Measurements from ENCODE around the gene MAPK8IP3. TPM values are rescaled to one million over a fixed set of nuclear protein-coding genes. Genes with fewer than 3 reads are reported as not detected.
A peak's percentile ranks its signal among the peaks of the same experiment; 100 is the strongest.
"Not testable (repeated sequence)": the region's sequence is repeated elsewhere in the genome, so short reads cannot be mapped to it uniquely, and the experiment has no call there.

The MAPK8IP3 gene
- total and polyA plus RNA-seq, 3 experiments from 2014 or later, result 2.3 to 63.2 (median 57.1) TPM

DNA sequence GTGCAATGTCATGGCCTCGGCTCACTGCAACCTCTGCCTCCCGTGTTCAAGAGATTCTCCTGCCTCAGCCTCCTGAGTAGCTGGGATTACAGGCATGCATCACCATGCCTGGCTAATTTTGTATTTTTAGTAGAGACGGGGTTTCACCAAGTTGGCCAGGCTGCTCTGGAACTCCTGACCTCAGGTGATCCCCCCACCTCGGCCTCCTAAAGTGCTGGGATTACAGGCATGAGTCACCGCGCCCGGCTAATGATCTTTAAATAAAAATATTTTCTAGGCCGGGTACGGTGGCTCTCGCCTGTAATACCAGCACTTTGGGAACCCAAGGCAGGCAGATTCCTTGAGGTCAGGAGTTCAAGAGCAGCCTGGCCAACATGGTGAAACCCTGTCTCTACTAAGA lies 12.2 kb downstream of the MAPK8IP3 start:
- POLR2A ChIA-PET, result interaction anchor here (0.8 kb wide), 1 partner anchor 12 kb away, joined by 3 read pairs; no protein-coding TSS in a partner anchor
- not testable (repeated sequence) for H3K36me3 ChIP-seq (ENCODE audit: insufficient read depth, low read length)

GRCh38 chr16:1719559-1720229 lies 13.7 kb downstream of the MAPK8IP3 start:
- H3K9me3 ChIP-seq (ENCODE audit: low read length); H3K4me3 ChIP-seq (ENCODE audit: low read length); H3K9me3 Mint-ChIP-seq; H3K27ac ChIP-seq (ENCODE audit: low read depth, low read length); CTCF ChIA-PET; H3K27me3 ChIP-seq (ENCODE audit: insufficient read depth, low read length, poor library complexity, severe bottlenecking); H3K27me3 Mint-ChIP-seq; H3K36me3 ChIP-seq (ENCODE audit: insufficient read depth, low read length): not testable (repeated sequence)
- H3K27ac Mint-ChIP-seq, result peak overlapping the region in 6 of 8 donors; percentile 70 to 96 (median 84)
- H3K4me1 Mint-ChIP-seq, result peaks cover 31 to 46% (median 32%) of the 10 kb centered on the region in 3 donors
- peak in 2 of 5 donors; percentile 11 to 30 for DNase-seq
- H3K4me3 Mint-ChIP-seq, result peak overlapping the region in 5 of 7 donors; percentile 23 to 74 (median 59)
- peaks cover 31% of the 10 kb centered on the region for H3K4me1 ChIP-seq (ENCODE audit: insufficient read depth, low read length)
- POLR2A ChIA-PET, result interaction anchor here (0.6 to 2.1 kb wide), 2 partner anchors 14 to 53 kb away, joined by 5 to 6 read pairs; partner anchors contain the start of genes MAPK8IP3 and MRPS34
- H3K36me3 Mint-ChIP-seq, result peaks cover 0 to 13% (median 2%) of the 10 kb centered on the region in 3 donors

More for the DNA sequence above, 12.2 kb downstream of the MAPK8IP3 start:
- DNase-seq; H3K4me3 ChIP-seq (ENCODE audit: low read length); H3K9me3 Mint-ChIP-seq; H3K27me3 ChIP-seq (ENCODE audit: insufficient read depth, low read length, poor library complexity, severe bottlenecking); H3K4me3 Mint-ChIP-seq; H3K27ac ChIP-seq (ENCODE audit: low read depth, low read length); H3K9me3 ChIP-seq (ENCODE audit: low read length); H3K27me3 Mint-ChIP-seq: not testable (repeated sequence)
- H3K27ac Mint-ChIP-seq, result peak overlapping the region in 1 of 8 donors; percentile 50
- H3K4me1 ChIP-seq (ENCODE audit: insufficient read depth, low read length), result peaks cover 23% of the 10 kb centered on the region
- H3K4me1 Mint-ChIP-seq, result peaks cover 33 to 52% (median 35%) of the 10 kb centered on the region in 3 donors
- H3K36me3 Mint-ChIP-seq, result peaks cover 0 to 14% (median 2%) of the 10 kb centered on the region in 3 donors
- CTCF ChIA-PET, result interaction anchor here (1.6 kb wide), 1 partner anchor 12 kb away, joined by 4 read pairs; the partner anchor contains the start of gene MAPK8IP3

DNA sequence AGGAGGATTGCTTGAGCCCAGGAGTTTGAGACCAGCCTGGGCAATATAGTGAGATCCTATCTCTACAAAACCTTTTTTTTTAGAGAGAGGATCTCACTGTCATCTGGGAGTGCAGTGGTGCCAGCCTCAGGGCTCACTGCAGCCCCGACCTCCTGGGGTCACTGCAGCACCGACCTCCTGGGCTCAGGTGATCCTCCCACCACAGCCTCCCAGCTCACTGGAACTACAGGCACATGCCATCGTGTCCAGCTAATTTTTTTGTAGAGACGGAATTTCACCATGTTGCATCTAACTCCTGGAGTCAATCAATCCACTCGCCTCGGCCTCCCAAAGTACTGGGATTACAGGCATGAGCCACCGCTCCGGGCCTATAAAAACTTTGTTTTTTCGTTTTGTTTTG lies 15.4 kb downstream of the MAPK8IP3 start:
- Histone ChIP-seq H3K4me1 (ENCODE audit: insufficient read depth, low read length) (peaks cover 31% of the 10 kb centered on the region), H3K4me3 (ENCODE audit: low read length) (no peak overlapping the region), H3K9me3 (ENCODE audit: low read length) (no peaks in the 10 kb centered on the region), H3K27ac (ENCODE audit: low read depth, low read length) (no peak overlapping the region), H3K27me3 (ENCODE audit: insufficient read depth, low read length, poor library complexity, severe bottlenecking) (no peaks in the 10 kb centered on the region), H3K36me3 (ENCODE audit: insufficient read depth, low read length) (peaks cover 8% of the 10 kb centered on the region)
- Mint-ChIP-seq H3K4me1 (peaks cover 27 to 40% (median 32%) of the 10 kb centered on the region in 3 donors), H3K27ac (peak overlapping the region in 4 of 8 donors; percentile 40 to 94 (median 58)), H3K36me3 (peaks cover 0 to 11% (median 0%) of the 10 kb centered on the region in 3 donors), H3K9me3 (no peaks in the 10 kb centered on the region), H3K4me3 (peak overlapping the region in 1 of 7 donors; percentile 72), H3K27me3 (no peaks in the 10 kb centered on the region)
- POLR2A ChIA-PET, result no interaction called here
- CTCF ChIA-PET, result interaction anchor here (1.4 kb wide), 1 partner anchor 8 kb away, joined by 3 read pairs; no protein-coding TSS in a partner anchor
- no peak for DNase-seq

DNA sequence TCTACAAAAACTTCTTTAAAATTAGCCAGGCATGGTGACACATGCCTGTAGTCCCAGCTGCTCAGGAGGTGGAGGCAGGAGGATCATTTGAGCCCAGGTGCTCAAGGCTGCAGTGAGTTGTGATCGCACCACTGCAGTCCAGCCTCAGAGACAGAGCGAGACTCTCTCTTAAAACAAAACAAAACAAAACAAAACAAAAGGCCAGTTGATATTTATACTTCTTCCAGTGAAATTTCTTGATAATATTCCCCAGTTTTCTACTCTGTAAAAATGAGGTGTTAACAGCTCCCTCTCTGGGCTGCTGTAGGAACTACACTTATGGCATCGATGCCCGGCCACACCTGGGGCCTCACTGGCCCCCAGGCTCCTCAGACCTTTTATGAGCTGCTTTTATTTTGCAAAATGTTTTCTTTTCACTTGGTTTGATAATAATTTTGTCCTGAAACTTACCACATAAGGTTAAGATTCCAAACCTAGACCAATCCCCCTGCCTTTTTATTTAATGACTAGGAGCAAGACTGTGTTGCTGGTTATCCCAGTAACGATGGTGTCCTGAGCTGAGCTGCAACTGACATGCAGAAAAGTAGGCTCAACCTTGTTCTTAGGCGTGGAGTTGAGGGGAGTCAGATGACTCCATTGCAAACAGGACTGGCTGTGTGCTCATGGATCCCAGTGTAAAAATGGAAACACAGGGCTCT lies 17.6 kb downstream of the MAPK8IP3 start:
- Mint-ChIP-seq H3K27me3 (no peaks in the 10 kb centered on the region), H3K4me1 (peaks cover 33 to 44% (median 41%) of the 10 kb centered on the region in 3 donors), H3K36me3 (peaks cover 6 to 31% (median 7%) of the 10 kb centered on the region in 3 donors), H3K4me3 (peak overlapping the region in 6 of 7 donors; percentile 32 to 70 (median 49)), H3K27ac (peak overlapping the region; percentile 25 to 93 (median 74)), H3K9me3 (no peaks in the 10 kb centered on the region)
- Histone ChIP-seq H3K36me3 (ENCODE audit: insufficient read depth, low read length) (peaks cover 8% of the 10 kb centered on the region), H3K9me3 (ENCODE audit: low read length) (no peaks in the 10 kb centered on the region), H3K27ac (ENCODE audit: low read depth, low read length) (no peak overlapping the region), H3K4me3 (ENCODE audit: low read length) (no peak overlapping the region), H3K27me3 (ENCODE audit: insufficient read depth, low read length, poor library complexity, severe bottlenecking) (no peaks in the 10 kb centered on the region), H3K4me1 (ENCODE audit: insufficient read depth, low read length) (peaks cover 31% of the 10 kb centered on the region)
- POLR2A ChIA-PET, result interaction anchor here (1.1 kb wide), 1 partner anchor 59 kb away, joined by 5 read pairs; the partner anchor contains the start of genes NUBP2 and SPSB3
- CTCF ChIA-PET, result interaction anchor here (0.7 to 1.5 kb wide), 9 partner anchors 9 to 237 kb away, joined by 3 to 5 read pairs (median 3); no protein-coding TSS in a partner anchor
- peak in 4 of 5 donors; percentile 23 to 41 (median 34) for DNase-seq

DNA sequence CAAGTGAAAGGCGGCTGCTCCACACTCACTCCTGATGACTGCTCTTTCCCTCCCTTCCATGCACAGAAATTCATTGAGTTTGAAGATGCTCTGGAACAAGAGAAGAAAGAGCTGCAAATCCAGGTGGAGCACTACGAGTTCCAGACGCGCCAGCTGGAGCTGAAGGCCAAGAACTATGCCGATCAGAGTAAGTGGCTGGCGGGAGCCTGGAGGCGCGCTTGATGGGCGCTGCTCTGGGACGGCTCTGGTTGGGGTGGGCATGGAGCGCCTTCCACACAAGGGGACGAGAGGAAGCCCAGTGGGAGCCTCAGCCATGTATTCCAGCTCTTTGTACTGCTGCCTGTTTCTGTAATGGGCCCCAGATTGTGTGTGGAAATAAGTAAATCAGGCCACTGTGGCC lies 18.5 kb downstream of the MAPK8IP3 start:
- Histone ChIP-seq H3K4me1 (ENCODE audit: insufficient read depth, low read length) (peaks cover 26% of the 10 kb centered on the region), H3K36me3 (ENCODE audit: insufficient read depth, low read length) (peaks cover 8% of the 10 kb centered on the region), H3K27ac (ENCODE audit: low read depth, low read length) (no peak overlapping the region), H3K9me3 (ENCODE audit: low read length) (no peaks in the 10 kb centered on the region), H3K27me3 (ENCODE audit: insufficient read depth, low read length, poor library complexity, severe bottlenecking) (no peaks in the 10 kb centered on the region), H3K4me3 (ENCODE audit: low read length) (no peak overlapping the region)
- peak overlapping the region in 1 of 8 donors; percentile 71 for H3K27ac Mint-ChIP-seq
- peaks cover 7 to 40% (median 9%) of the 10 kb centered on the region in 3 donors for H3K36me3 Mint-ChIP-seq
- no peak for DNase-seq
- POLR2A ChIA-PET, result no interaction called here
- peaks cover 29 to 37% (median 33%) of the 10 kb centered on the region in 3 donors for H3K4me1 Mint-ChIP-seq
- no peaks in the 10 kb centered on the region for H3K9me3 Mint-ChIP-seq
- H3K27me3 Mint-ChIP-seq, result no peaks in the 10 kb centered on the region
- H3K4me3 Mint-ChIP-seq, result no peak overlapping the region
- CTCF ChIA-PET, result interaction anchor here (1.1 to 1.5 kb wide), 3 partner anchors 46 to 90 kb away, joined by 3 to 5 read pairs (median 4); partner anchors contain the start of gene JPT2

- H3K36me3 ChIP-seq (ENCODE audit: insufficient read depth, low read length), result peaks cover 8% of the 10 kb centered on the region
- POLR2A ChIA-PET, result no interaction called here
- no peaks in the 10 kb centered on the region for H3K27me3 ChIP-seq (ENCODE audit: insufficient read depth, low read length, poor library complexity, severe bottlenecking)
- peak overlapping the region in 3 of 8 donors; percentile 80 to 85 (median 81) for H3K27ac Mint-ChIP-seq
- H3K4me3 Mint-ChIP-seq, result no peak overlapping the region
- CTCF ChIA-PET, result interaction anchor here (0.9 kb wide), 1 partner anchor 49 kb away, joined by 3 read pairs; the partner anchor contains the start of gene JPT2
- no peak for DNase-seq
- H3K27ac ChIP-seq (ENCODE audit: low read depth, low read length), result no peak overlapping the region
- no peak overlapping the region for H3K4me3 ChIP-seq (ENCODE audit: low read length)
- H3K4me1 ChIP-seq (ENCODE audit: insufficient read depth, low read length), result peaks cover 19% of the 10 kb centered on the region
- no peaks in the 10 kb centered on the region for H3K9me3 ChIP-seq (ENCODE audit: low read length)
- peaks cover 21 to 26% (median 23%) of the 10 kb centered on the region in 3 donors for H3K4me1 Mint-ChIP-seq
- H3K9me3 Mint-ChIP-seq, result no peaks in the 10 kb centered on the region
- H3K27me3 Mint-ChIP-seq, result no peaks in the 10 kb centered on the region
- H3K36me3 Mint-ChIP-seq, result peaks cover 7 to 54% (median 10%) of the 10 kb centered on the region in 3 donors
These were observed 20.9 kb downstream of the MAPK8IP3 start for GRCh38 chr16:1726661-1727502.
